ENCODE results near the gene SLFN12.
"Not testable (repeated sequence)": the region's sequence is repeated elsewhere in the genome, so short reads cannot be mapped to it uniquely, and the experiment has no call there.

Gene SLFN12

GRCh38 chr17:35406568-35406967 is 25.7 kb downstream of the SLFN12 start:
- DNase-seq, result no peak

GRCh38 chr17:35404360-35404759 is 27.9 kb downstream of the SLFN12 start:
- no peak for DNase-seq

- not testable (repeated sequence) for DNase-seq
These were observed 38.5 kb downstream of the SLFN12 start for GRCh38 chr17:35393783-35394182.

- no peak for DNase-seq
These were observed 41.6 kb downstream of the SLFN12 start for GRCh38 chr17:35390663-35391062.

DNA sequence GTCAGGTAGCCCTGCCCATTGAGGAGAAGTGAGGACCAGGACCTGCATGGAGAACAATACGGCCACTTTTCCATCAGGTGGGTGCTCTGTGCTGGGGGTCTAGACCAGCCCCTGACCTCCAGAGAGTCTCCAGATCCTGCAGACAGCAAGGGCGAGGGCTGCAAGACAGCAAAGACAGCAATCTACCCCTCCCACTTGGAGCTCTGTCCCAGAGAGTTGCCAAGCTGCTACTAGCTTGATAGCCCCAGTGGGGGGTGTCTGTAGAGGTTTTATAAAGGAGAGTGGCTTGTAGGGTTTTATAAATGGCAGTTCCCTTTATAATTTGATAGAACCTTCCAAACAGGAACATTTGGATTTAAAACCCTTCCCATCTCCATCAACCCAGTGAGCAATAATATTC is 42.1 kb downstream of the SLFN12 start:
- DNase-seq, result no peak

- no peak for DNase-seq
These were observed 44.8 kb downstream of the SLFN12 start for GRCh38 chr17:35387496-35387895.

GRCh38 chr17:35377706-35378105 is 54.6 kb downstream of the SLFN12 start:
- DNase-seq, result no peak

DNA sequence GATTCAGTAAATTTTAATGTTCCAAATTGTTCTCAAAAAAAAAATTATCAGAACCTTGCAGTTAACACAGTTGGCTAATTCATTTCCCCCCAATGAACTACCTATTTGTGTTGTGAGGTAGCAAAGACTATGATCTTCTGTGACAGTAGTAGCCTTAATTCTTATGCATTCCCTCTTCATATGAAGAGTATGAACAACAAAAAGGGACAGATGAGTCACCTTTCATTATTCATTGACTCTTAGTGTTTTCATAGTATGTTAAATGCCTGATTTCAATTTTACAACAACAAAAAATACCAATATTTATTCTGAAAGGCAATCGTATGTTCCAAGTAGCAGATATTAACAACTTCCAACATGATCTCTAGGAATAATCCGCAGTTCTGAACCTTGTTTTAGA is 55.2 kb downstream of the SLFN12 start:
- DNase-seq, result no peak

DNA sequence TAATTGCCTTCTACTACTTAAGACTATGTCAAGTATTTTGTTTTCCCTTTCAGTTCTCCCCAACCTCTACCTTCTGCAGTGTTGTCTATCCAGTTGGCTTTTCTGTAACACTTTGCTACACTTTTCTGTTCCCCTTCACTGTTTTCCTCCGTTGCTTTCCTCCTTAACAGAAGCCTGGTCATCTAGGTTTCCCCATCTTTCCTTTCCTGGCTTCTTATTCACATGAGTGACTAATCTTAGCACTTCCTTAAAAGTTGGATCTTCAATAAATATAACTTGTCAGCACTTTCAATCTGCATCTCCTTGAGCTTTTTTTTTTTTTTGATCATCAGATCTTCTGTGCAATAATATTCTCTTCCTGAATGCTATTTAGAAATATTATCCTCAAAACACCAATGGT is 56.1 kb downstream of the SLFN12 start:
- DNase-seq, result no peak

DNA sequence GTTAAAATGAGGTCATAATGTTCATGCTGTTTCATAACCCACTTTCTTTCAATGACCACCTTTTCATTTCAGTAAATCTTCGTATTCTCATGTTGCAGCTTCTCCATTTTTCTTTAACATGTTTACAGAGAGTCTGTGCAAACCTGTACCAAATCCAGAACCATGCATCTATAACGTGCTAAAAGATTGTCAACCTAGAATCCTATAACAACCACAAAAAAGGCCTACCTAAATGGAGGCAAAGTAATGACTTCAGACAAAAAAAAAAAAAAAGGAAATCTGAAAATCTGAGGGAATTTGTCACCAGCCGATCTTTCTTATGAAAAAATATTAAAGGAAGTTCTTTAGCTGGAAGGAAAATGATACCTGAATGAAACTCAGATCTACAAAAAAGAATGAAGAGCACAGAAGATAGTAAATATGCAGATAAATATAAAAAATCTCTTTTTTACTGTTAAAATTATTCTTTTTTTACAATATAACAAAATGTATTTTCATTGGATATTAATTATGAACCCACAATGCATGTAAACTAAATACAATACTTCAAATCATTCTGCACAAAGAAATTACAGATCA is 57.4 kb downstream of the SLFN12 start:
- no peak for DNase-seq

- DNase-seq, result peak; percentile 46 to 65
These were observed 58.1 kb downstream of the SLFN12 start for GRCh38 chr17:35373984-35374765.

- DNase-seq, result peak; percentile 48 to 67
These were observed 58.7 kb downstream of the SLFN12 start, which contains the start of gene SLFN11 for GRCh38 chr17:35373534-35373983. Gene SLFN11, minus strand, starts transcription at chr17:35373621. Its CDS starts 9,814 bp downstream, at chr17:35363807.

- peak in 1 of 2 experiments; percentile 10 for DNase-seq
These were observed 59.3 kb downstream of the SLFN12 start for GRCh38 chr17:35372846-35373533.

DNA sequence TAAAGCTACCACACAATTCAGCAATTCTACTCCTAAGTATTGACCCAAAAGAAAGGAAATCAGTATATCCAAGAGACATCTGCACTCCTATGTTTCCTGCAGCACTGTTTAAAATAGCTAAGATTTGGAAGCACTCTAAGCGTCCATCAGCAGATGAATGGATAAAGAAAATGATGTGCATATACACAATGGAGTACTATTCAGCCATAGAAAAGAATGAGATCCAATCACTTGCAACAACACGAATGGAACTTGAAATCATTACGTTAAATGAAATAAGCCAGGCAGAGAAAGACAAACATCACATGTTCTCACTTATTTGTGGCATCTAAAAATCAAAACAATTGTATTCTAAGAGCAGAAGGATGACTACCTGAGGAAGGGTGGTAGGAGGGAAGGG is 60.4 kb downstream of the SLFN12 start:
- no peak for DNase-seq

- no peak for DNase-seq
These were observed 64.0 kb downstream of the SLFN12 start for GRCh38 chr17:35368081-35368830.

DNA sequence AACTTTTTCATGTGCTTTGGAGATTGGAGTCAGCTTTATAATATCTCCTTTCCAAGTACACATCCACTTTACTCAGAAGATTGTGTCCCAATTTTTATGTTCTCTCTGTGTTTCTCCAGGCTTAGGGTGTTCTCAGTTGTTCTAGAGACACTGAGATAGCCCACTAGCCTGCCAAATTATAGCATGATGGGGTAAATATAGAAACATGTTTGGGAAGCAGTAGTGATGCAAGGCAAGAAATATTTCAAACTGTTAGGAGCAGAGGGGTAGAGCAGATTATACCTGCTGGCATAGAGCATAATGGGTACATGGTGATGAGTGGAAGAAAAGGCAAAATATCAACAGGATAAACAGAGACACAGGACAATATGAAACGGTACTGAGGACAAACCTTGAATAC is 71.3 kb downstream of the SLFN12 start:
- no peak for DNase-seq
